ENCODE results near the gene PROCR.

DNA sequence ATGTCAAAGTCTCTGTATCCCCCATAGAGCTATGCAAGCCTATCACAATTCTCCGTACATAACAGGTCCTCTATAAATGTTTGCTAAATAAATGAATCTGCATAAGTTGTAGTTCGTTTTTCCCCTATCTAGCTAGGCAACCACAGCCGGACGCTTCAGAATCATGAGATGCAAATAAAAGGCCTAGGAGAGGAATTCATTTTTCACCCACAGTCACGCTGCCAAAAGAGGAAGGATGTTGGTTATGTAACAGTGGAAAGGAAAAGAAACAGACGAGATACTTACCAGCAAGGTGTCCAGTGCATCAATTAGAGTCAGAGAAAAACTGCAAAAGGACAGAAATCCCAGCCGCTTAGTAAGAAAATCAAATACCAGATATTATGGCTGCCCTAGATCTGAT is 27.2 kb upstream of the PROCR start:
- no peak for TF ChIP-seq POLR2AphosphoS5 (IDR thresholded peaks at IDR 0.05)
- no peak for TF ChIP-seq MXI1 (conservative IDR thresholded peaks at IDR 0.05; ENCODE audit: poor library complexity, severe bottlenecking)
- TF ChIP-seq, protein P1, sequence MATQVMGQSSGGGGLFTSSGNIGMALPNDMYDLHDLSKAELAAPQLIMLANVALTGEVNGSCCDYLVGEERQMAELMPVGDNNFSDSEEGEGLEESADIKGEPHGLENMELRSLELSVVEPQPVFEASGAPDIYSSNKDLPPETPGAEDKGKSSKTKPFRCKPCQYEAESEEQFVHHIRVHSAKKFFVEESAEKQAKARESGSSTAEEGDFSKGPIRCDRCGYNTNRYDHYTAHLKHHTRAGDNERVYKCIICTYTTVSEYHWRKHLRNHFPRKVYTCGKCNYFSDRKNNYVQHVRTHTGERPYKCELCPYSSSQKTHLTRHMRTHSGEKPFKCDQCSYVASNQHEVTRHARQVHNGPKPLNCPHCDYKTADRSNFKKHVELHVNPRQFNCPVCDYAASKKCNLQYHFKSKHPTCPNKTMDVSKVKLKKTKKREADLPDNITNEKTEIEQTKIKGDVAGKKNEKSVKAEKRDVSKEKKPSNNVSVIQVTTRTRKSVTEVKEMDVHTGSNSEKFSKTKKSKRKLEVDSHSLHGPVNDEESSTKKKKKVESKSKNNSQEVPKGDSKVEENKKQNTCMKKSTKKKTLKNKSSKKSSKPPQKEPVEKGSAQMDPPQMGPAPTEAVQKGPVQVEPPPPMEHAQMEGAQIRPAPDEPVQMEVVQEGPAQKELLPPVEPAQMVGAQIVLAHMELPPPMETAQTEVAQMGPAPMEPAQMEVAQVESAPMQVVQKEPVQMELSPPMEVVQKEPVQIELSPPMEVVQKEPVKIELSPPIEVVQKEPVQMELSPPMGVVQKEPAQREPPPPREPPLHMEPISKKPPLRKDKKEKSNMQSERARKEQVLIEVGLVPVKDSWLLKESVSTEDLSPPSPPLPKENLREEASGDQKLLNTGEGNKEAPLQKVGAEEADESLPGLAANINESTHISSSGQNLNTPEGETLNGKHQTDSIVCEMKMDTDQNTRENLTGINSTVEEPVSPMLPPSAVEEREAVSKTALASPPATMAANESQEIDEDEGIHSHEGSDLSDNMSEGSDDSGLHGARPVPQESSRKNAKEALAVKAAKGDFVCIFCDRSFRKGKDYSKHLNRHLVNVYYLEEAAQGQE (IDR thresholded peaks at IDR 0.05; ENCODE audit: borderline replicate concordance): no peak

Data from neural cell (in vitro differentiated cells).